Fibroblast of skin of left biceps (primary cell): Measurements from ENCODE around the gene MFSD6.
A peak's percentile ranks its signal among the peaks of the same experiment; 100 is the strongest.
"Not testable (repeated sequence)": the region's sequence is repeated elsewhere in the genome, so short reads cannot be mapped to it uniquely, and the experiment has no call there.

Experiments
- DNase-seq, 2 experiments: peaks; one replicate each; pipeline ENCODE4 v3.0.0-alpha.2; 2013; ENCODE audit warnings: low read depth in 2 of 2

The MFSD6 gene

GRCh38 chr2:190501231-190501630 lies 93.1 kb downstream of the MFSD6 start:
- DNase-seq = no peak

- no peak for DNase-seq
Observed at GRCh38 chr2:190501702-190502407, 93.7 kb downstream of the MFSD6 start.

- no peak for DNase-seq
Observed at GRCh38 chr2:190503088-190503487, 94.9 kb downstream of the MFSD6 start.

- DNase-seq = no peak
Observed at GRCh38 chr2:190504912-190505311, 96.8 kb downstream of the MFSD6 start.

GRCh38 chr2:190505696-190506095 lies 97.5 kb downstream of the MFSD6 start:
- DNase-seq = no peak

GRCh38 chr2:190506666-190507065 lies 98.5 kb downstream of the MFSD6 start:
- no peak for DNase-seq

- DNase-seq = no peak
Observed at GRCh38 chr2:190507135-190507534, 99.0 kb downstream of the MFSD6 start.

GRCh38 chr2:190509895-190510294 lies 101.7 kb downstream of the MFSD6 start:
- DNase-seq = not testable (repeated sequence)

GRCh38 chr2:190511104-190511503 lies 102.9 kb downstream of the MFSD6 start:
- no peak for DNase-seq

GRCh38 chr2:190512539-190513095 lies 104.5 kb downstream of the MFSD6 start:
- DNase-seq = no peak

- no peak for DNase-seq
Observed at GRCh38 chr2:190513877-190514276, 105.7 kb downstream of the MFSD6 start.

- DNase-seq = no peak
Observed at GRCh38 chr2:190514676-190515075, 106.5 kb downstream of the MFSD6 start.

GRCh38 chr2:190515687-190516086 lies 107.5 kb downstream of the MFSD6 start:
- DNase-seq = no peak

GRCh38 chr2:190517468-190517867 lies 109.3 kb downstream of the MFSD6 start:
- DNase-seq = no peak

GRCh38 chr2:190519975-190520767 lies 112.0 kb downstream of the MFSD6 start:
- no peak for DNase-seq

GRCh38 chr2:190524928-190525327 lies 116.8 kb downstream of the MFSD6 start:
- no peak for DNase-seq

GRCh38 chr2:190526105-190526750 lies 118.1 kb downstream of the MFSD6 start:
- DNase-seq = no peak

- no peak for DNase-seq
Observed at GRCh38 chr2:190527214-190527613, 119.1 kb downstream of the MFSD6 start.

GRCh38 chr2:190527918-190528317 lies 119.8 kb downstream of the MFSD6 start:
- DNase-seq = no peak

GRCh38 chr2:190528521-190529001 lies 120.4 kb downstream of the MFSD6 start:
- DNase-seq = peak; percentile 45 to 61

- no peak for DNase-seq
Observed at GRCh38 chr2:190529486-190530247, 121.5 kb downstream of the MFSD6 start.
